GM20431 (cell line): Measurements from ENCODE around the gene STIM2.
"Not testable (repeated sequence)": the region's sequence is repeated elsewhere in the genome, so short reads cannot be mapped to it uniquely, and the experiment has no call there.

Source experiments
- in situ Hi-C: fragments of 300-500 bp; cut with MseI, MboI; formaldehyde crosslinking; loops from one replicate; pipeline ENCODE4 v1.15.0; 2020; ENCODE audit warnings: low sequenced_read_pairs; ENCODE audit not compliant: unreplicated experiment

STIM2 gene

GRCh38 chr4:26942871-26943270 is 82.2 kb downstream of the STIM2 start:
- in situ Hi-C loops = no loop called here

- in situ Hi-C loops = no loop called here
Observed at GRCh38 chr4:26943391-26943790, 82.8 kb downstream of the STIM2 start.

GRCh38 chr4:26945794-26946193 is 85.2 kb downstream of the STIM2 start:
- in situ Hi-C loops = no loop called here

GRCh38 chr4:26947318-26947717 is 86.7 kb downstream of the STIM2 start:
- in situ Hi-C loops = no loop called here

- in situ Hi-C loops = no loop called here
Observed at GRCh38 chr4:26950446-26950845, 89.8 kb downstream of the STIM2 start.

GRCh38 chr4:26952891-26953290 is 92.2 kb downstream of the STIM2 start:
- in situ Hi-C loops = no loop called here

GRCh38 chr4:26953366-26953765 is 92.7 kb downstream of the STIM2 start:
- in situ Hi-C loops = no loop called here

GRCh38 chr4:26953770-26954423 is 93.3 kb downstream of the STIM2 start:
- in situ Hi-C loops = no loop called here

GRCh38 chr4:26955241-26955640 is 94.6 kb downstream of the STIM2 start:
- in situ Hi-C loops = no loop called here

GRCh38 chr4:26958925-26959653 is 98.4 kb downstream of the STIM2 start:
- in situ Hi-C loops = no loop called here

GRCh38 chr4:26959654-26960047 is 99.0 kb downstream of the STIM2 start:
- in situ Hi-C loops = no loop called here

GRCh38 chr4:26962720-26963119 is 102.1 kb downstream of the STIM2 start:
- in situ Hi-C loops = no loop called here

GRCh38 chr4:26964512-26964911 is 103.9 kb downstream of the STIM2 start:
- in situ Hi-C loops = no loop called here

- in situ Hi-C loops = no loop called here
Observed at GRCh38 chr4:26964994-26965393, 104.4 kb downstream of the STIM2 start.

- in situ Hi-C loops = not testable (repeated sequence)
Observed at GRCh38 chr4:26975464-26976181, 115.0 kb downstream of the STIM2 start.

- in situ Hi-C loops = no loop called here
Observed at GRCh38 chr4:26978387-26979053, 117.9 kb downstream of the STIM2 start.

- in situ Hi-C loops = no loop called here
Observed at GRCh38 chr4:26984896-26985295, 124.3 kb downstream of the STIM2 start.

GRCh38 chr4:26985873-26986272 is 125.2 kb downstream of the STIM2 start:
- in situ Hi-C loops = no loop called here

GRCh38 chr4:26987191-26987590 is 126.5 kb downstream of the STIM2 start:
- in situ Hi-C loops = no loop called here

- in situ Hi-C loops = no loop called here
Observed at GRCh38 chr4:26991057-26991456, 130.4 kb downstream of the STIM2 start.
